Prostate gland (tissue), 2 donors: Measurements from ENCODE around the gene CABCOCO1. TPM values are rescaled to one million over a fixed set of nuclear protein-coding genes. Genes with fewer than 3 reads are reported as not detected.

Experiments used
- DNase-seq: peaks from one replicate; pipeline ENCODE4 v3.0.0-alpha.2; 2019; ENCODE audit warnings: low spot score
- H3K27ac ChIP-seq, 2 donors: fragments of 200-600 bp; sonication (generic); 2 replicates each; pipeline ENCODE4 v1.5.1; 2017 to 2019
- H3K27me3 ChIP-seq: fragments of 200-600 bp; sonication (generic); replicated peaks from 2 replicates; pipeline ENCODE4 v1.5.1; 2019; ENCODE audit not compliant: insufficient read depth
- H3K36me3 ChIP-seq, 2 donors: fragments of 200-600 bp; sonication (generic); 1 replicate in 1 of 2; 2 replicates in 1 of 2; pipeline versions ENCODE4 v1.5.1 to v1.8.1; 2017 to 2019
- H3K4me1 ChIP-seq: fragments of 200-600 bp; sonication (generic); replicated peaks from 2 replicates; pipeline ENCODE4 v1.5.1; 2019
- H3K4me3 ChIP-seq, 2 donors: fragments of 200-600 bp; sonication (generic); 2 replicates each; pipeline ENCODE4 v1.5.1; 2017 to 2019
- H3K9me3 ChIP-seq: fragments of 200-600 bp; sonication (generic); 2 replicates; pipeline ENCODE4 v1.5.1; 2017
- CTCF ChIP-seq, 4 experiments: fragments of 200-600 bp in 2 of 4; fragments of 450-650 bp in 2 of 4; sonication (generic) in 2 of 4; IDR thresholded peaks; 1 replicate in 3 of 4; 2 replicates in 1 of 4; pipeline ENCODE4 v1.5.1; 2016 to 2019; ENCODE audit warnings: antibody characterized with exemption in 4 of 4, mild to moderate bottlenecking in 2 of 4, moderate library complexity in 2 of 4
- POLR2A ChIP-seq: fragments of 450-650 bp; IDR thresholded peaks from one replicate; pipeline ENCODE4 v1.6.1; 2016; ENCODE audit warnings: antibody characterized with exemption, mild to moderate bottlenecking
- POLR2AphosphoS5 ChIP-seq: sonication (generic); formaldehyde crosslinking; IDR thresholded peaks from one replicate; pipeline ENCODE4 v1.6.1; 2017; ENCODE audit warnings: antibody characterized with exemption
- WGBS: methylation state at CpG from one replicate; pipeline ENCODE4 v1.1.5; 2018; 5-methylcytosine and 5-hydroxymethylcytosine counted together
- intact Hi-C: fragments of 100-400 bp; cut with DNase I; formaldehyde crosslinking; loops from one replicate; pipeline ENCODE4 v1.14.2; 2022
- total RNA-seq, 2 donors: library from RNA; depleted of rRNA; stranded (reverse); fragments of >200 nt; gene quantifications; one replicate each; pipeline ENCODE4 v1.1.0, GENCODE V29; 2016

Gene CABCOCO1
- total RNA-seq, 2 donors from 2014 or later: 1.0 to 1.9 TPM

- no peak overlapping the region for H3K4me3 ChIP-seq
- intact Hi-C loops: no loop called here
- TF ChIP-seq POLR2AphosphoS5: no peak
- peak in 2 of 4 experiments; percentile 44 to 52 for TF ChIP-seq CTCF (IDR thresholded peaks at IDR 0.05)
- H3K9me3 ChIP-seq: no peaks in the 10 kb centered on the region
- no peaks in the 10 kb centered on the region for H3K27me3 ChIP-seq
- H3K36me3 ChIP-seq: no peaks in the 10 kb centered on the region
- H3K27ac ChIP-seq: no peak overlapping the region
- H3K4me1 ChIP-seq: peaks cover 8% of the 10 kb centered on the region
- no peak for DNase-seq
- 79% methylated on average over 6 of the region's 6 CpGs for WGBS
These were observed 88.3 kb downstream of the CABCOCO1 start for GRCh38 chr10:61750943-61751471.

- H3K36me3 ChIP-seq: no peaks in the 10 kb centered on the region
- H3K9me3 ChIP-seq: no peaks in the 10 kb centered on the region
- 54% methylated on average over 3 of the region's 3 CpGs for WGBS
- no peak for DNase-seq
- peaks cover 8% of the 10 kb centered on the region for H3K4me1 ChIP-seq
- no peak overlapping the region for H3K27ac ChIP-seq
- intact Hi-C loops: no loop called here
- TF ChIP-seq POLR2A (no peak), POLR2AphosphoS5 (no peak), CTCF (IDR thresholded peaks at IDR 0.05) (no peak)
- no peaks in the 10 kb centered on the region for H3K27me3 ChIP-seq
- no peak overlapping the region for H3K4me3 ChIP-seq
These were observed 88.9 kb downstream of the CABCOCO1 start for GRCh38 chr10:61751599-61751998.

DNA sequence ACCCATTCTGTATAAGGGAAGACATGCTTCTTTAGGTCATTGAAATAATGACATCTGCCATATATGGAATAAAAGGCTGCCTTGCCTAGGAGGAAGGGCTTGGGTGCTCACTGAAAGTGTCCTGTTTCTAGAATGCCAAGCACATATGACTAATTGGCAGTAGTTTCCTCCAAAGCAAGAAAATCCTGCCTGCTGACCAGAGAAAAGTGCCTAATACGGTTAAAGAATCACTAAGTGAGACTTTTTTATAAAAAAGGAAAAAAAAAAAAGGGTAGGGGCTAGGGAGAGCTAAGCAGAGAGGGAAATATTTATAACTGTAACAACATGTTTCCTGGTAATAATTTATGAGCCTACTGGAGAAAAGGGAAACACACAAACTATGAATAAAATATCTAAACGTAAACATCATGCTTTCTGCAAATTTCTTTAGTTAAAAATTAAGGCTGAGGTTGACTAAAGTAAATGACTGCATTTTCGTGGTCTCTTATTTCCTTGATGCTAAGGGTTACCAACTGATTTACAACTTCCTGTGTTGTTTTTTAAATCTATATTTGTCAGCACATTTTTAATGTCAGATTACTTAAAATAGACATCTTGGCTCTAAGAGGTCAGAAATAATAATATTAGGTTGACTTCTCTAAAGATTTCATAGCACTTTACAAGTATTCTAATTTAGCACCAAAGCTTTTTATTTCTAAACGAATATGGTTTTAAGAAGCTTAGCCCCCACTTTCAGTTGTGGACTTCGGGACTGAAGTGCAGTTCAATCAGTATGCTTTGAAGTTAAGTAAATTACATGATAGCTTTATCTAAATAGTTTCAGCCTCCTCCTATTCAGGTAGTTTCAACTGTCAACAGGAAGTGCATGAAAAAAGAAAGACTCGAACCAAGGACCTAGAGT lies 89.6 kb downstream of the CABCOCO1 start:
- 28% methylated on average over 6 of the region's 6 CpGs for WGBS
- no peaks in the 10 kb centered on the region for H3K36me3 ChIP-seq
- no peak for DNase-seq
- H3K27me3 ChIP-seq: no peaks in the 10 kb centered on the region
- intact Hi-C loops: no loop called here
- H3K27ac ChIP-seq: peak overlapping the region in 1 of 2 donors; percentile 41
- H3K4me3 ChIP-seq: no peak overlapping the region
- no peak for TF ChIP-seq POLR2A
- TF ChIP-seq POLR2AphosphoS5: peak; percentile 19
- no peaks in the 10 kb centered on the region for H3K9me3 ChIP-seq
- H3K4me1 ChIP-seq: peaks cover 8% of the 10 kb centered on the region

- WGBS: 85% methylated on average over 3 of the region's 3 CpGs
- H3K4me1 ChIP-seq: peaks cover 8% of the 10 kb centered on the region
- intact Hi-C loops: no loop called here
These were observed 90.7 kb downstream of the CABCOCO1 start for GRCh38 chr10:61753453-61753852.

More at GRCh38 chr10:61753453-61753852, 90.7 kb downstream of the CABCOCO1 start:
- Histone ChIP-seq H3K27me3 (no peaks in the 10 kb centered on the region), H3K27ac (no peak overlapping the region), H3K4me3 (no peak overlapping the region), H3K9me3 (no peaks in the 10 kb centered on the region), H3K36me3 (no peaks in the 10 kb centered on the region)
- no peak for DNase-seq
- TF ChIP-seq CTCF (IDR thresholded peaks at IDR 0.05) (no peak), POLR2AphosphoS5 (no peak), POLR2A (no peak)
